GM18507 (cell line): ENCODE data around the gene WDR82.

Experiments used
- DNase-seq: peaks from one replicate; pipeline ENCODE4 v3.0.0; 2011; ENCODE audit warnings: low read depth; ENCODE audit not compliant: insufficient read length; ENCODE audit errors: extremely low spot score
- FAIRE-seq: peaks from 2 replicates; lab custom pipeline; 2011; peaks lifted over from hg19 to GRCh38; lab: Jason Lieb, UNC

Gene WDR82

DNA sequence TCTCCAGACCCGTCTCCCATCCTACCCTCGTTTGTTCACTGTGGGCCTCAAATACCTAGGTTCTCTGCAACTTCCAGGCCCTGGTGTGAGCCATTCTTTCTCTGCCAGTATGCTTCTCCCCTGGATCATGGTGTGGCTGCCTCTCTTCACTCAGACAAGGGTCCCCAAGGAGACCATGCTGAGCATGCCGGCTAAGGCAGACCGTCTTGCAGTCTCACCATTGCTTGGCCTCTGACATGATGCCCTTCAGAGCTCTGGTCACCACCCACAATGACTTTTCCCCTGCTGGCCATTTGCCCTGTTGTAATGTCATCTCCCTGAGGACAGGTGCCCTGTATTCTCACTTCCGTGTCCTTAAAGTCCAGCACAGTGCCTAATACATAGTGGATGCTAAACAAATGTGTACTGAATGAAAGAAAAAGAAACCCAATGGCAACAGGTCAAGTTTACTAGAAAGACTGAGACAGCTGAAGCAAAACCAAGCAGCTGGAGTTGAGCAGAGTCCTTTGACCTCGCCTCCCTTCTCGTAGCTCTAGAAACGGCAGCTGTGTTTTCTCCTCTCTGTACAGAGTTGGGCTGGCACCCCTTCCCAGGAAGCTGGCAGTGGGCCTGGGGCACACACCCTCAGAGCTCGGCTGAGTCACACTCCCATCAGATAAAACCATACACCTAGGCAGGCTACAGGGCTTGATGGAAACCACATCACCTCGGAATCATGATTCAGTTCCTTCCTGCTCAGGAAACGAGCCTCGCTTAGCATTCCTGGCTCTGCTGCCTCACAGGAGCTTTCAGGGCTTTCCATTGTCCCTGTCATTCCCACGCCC lies 61.7 kb downstream of the WDR82 start:
- DNase-seq: no peak
- FAIRE-seq: no peak

DNA sequence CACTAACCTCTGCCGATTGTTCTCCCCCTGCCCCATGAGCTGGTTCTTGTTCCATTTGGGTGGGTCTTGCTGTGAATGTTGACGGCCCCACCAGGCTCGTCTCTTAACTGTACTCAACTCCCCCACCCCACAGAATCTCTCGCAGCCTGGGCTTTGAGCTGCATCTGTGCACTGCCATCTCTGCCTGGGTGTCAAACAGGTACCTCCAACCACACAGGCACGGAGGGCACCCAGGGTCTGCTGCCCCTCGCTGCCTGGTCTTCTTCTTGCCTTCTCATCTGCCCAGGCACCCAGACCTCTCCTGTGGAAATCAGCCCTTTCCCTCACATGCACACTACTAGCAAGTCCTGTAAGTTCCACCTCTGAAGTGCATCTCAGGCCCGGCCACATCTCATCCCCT lies 63.1 kb downstream of the WDR82 start:
- FAIRE-seq (no peak), DNase-seq (no peak)

GRCh38 chr3:52213901-52214300 lies 64.5 kb downstream of the WDR82 start:
- FAIRE-seq (no peak), DNase-seq (no peak)

DNA sequence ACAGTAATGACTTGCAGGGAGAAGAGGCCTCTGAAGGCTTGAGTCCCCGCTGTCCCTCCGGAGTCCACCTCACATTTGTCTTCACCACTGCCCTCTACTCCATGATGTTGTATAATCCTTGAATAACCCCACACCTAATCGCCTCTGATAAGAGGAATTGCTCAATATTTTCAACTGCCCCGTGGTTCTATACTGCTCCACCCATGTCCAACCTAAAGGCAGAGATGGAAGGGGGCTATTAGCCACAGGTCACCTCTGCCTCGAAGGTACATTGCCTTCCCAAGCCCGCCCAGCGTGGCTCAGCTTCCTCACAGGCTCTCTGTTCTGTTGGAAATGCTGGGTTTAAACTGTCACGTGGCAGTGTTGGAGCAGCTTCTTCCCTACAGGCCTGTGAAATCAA lies 65.4 kb downstream of the WDR82 start:
- no peak for FAIRE-seq
- no peak for DNase-seq

DNA sequence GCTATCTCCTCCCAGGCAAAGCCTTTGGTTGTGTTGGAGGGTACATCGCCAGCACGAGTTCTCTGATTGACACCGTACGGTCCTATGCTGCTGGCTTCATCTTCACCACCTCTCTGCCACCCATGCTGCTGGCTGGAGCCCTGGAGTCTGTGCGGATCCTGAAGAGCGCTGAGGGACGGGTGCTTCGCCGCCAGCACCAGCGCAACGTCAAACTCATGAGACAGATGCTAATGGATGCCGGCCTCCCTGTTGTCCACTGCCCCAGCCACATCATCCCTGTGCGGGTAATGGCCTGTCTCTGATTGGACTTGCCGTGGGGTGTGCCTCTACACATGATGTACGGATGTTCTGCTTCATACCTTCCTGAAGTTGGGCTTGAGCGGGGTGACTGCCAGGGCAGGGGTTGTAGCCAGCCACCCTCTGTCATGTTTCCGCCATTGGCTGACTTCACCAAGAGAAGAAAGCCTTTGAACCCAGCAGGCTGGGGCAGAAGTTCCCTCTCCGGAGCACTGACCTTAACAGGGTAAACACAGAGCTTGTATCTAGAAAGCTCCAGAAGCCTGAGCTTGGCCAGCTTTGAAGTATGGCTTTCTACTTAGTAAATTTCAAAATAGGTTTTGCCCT lies 67.1 kb downstream of the WDR82 start:
- no peak for FAIRE-seq

GRCh38 chr3:52210550-52211046 lies 67.9 kb downstream of the WDR82 start:
- FAIRE-seq: no peak
- no peak for DNase-seq

More for the DNA sequence above, 67.1 kb downstream of the WDR82 start:
- DNase-seq: no peak

DNA sequence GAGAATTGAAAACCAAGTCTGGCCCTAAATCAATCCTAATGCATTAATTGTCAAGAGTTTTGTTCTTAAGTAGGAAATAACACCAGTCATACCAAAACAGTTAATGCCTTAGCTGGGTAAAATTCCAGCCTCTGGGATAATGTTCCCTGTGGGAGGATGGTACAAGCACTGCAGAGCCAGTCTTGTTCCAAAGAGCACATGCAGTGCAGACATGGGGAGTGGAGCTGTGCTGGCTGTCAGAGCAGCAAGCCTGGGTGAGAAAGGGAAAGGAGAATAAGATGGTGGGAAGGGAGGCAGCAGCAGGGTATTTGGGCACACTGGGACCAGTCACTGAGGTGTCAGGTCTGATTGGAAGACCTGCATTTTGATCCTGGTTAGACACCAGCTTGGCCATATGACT lies 68.4 kb downstream of the WDR82 start:
- FAIRE-seq (no peak), DNase-seq (no peak)

DNA sequence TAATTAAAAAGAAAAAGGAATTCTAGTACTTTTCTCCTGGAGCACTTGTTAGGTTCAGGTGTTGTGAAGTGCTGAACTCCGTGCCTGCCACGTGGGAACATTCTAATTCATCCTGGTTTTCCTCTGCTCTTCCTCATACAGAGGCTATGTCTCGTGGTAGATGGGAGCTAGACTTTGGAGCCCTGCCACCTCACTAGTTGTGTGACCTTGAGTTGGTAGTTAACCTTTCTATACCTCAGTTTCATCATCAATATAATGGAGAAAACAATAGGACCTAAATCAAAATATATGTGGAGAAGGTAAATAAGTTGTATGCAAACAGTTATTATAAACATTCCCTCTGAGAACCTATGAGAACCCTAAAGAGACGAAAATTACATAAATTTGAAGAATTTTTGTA lies 69.9 kb downstream of the WDR82 start:
- no peak for DNase-seq
- FAIRE-seq: no peak

- no peak for FAIRE-seq
- no peak for DNase-seq
These were observed 72.6 kb downstream of the WDR82 start for GRCh38 chr3:52205727-52206372.
